K562 (cell line): ENCODE data around the gene IPCEF1. TPM values are rescaled to one million over a fixed set of nuclear protein-coding genes. Genes with fewer than 3 reads are reported as not detected.

Source experiments
- ATAC-seq: fragments of 200-7000 bp; cut with Tn5 transposase; 3 replicates; pipeline ENCODE4 v1.9.1; 2020; ENCODE audit warnings: moderate library complexity
- BruUV-seq: library from RNA; stranded (reverse); fragments of 400-500 nt; replicated peaks from 2 replicates; lab custom pipeline; 2021; lab: Mats Ljungman, UMichigan
- CTCF ChIA-PET: fragments of 300-600 bp; formaldehyde crosslinking; extraction: SDS; loops from one replicate; lab custom pipeline; 2021; ENCODE audit warnings: low intra/inter-chr PET ratio; lab: Yijun Ruan, JAX
- POLR2A ChIA-PET: fragments of 300-600, 350-650 bp; sonication (Branson Sonifier 250); formaldehyde crosslinking; extraction: SDS; loops from one replicate; lab custom pipeline; 2021; ENCODE audit warnings: antibody characterized with exemption, inconsistent platforms; lab: Yijun Ruan, JAX
- DNase-seq, 4 experiments: peaks; one replicate each; pipeline versions ENCODE4 v3.0.0 to v3.0.0-alpha.2; 2011 to 2018; ENCODE audit warnings: low spot score in 3 of 4, mixed read lengths in 3 of 4; ENCODE audit errors: extremely low read depth in 1 of 4
- FAIRE-seq: peaks from 2 replicates; lab custom pipeline; 2011; peaks lifted over from hg19 to GRCh38; lab: Jason Lieb, UNC
- H2AFZ ChIP-seq: 2 replicates; pipeline ENCODE4 v1.6.0; 2011; ENCODE audit warnings: low read depth, low read length, control low read depth, inconsistent platforms
- H3K27ac ChIP-seq: fragments of 200-600 bp; 3 replicates; pipeline ENCODE4 v1.8.0; 2011; ENCODE audit warnings: low read depth, mild to moderate bottlenecking, control low read depth, inconsistent platforms, low read length, moderate library complexity, mixed read lengths; ENCODE audit errors: extremely low read depth
- H3K27me3 ChIP-seq, 2 experiments: fragments of 300-600 bp in 1 of 2; 2 replicates in 1 of 2; 3 replicates in 1 of 2; pipeline versions ENCODE4 v1.6.0 to v1.8.0; 2011; ENCODE audit warnings: inconsistent platforms in 2 of 2, low read length in 2 of 2, mild to moderate bottlenecking in 1 of 2, mixed read lengths in 1 of 2, moderate library complexity in 1 of 2; ENCODE audit not compliant: control insufficient read depth in 2 of 2, insufficient read depth in 2 of 2
- H3K36me3 ChIP-seq: fragments of 300-600 bp; 3 replicates; pipeline ENCODE4 v1.8.0; 2011; ENCODE audit warnings: mild to moderate bottlenecking, low read length, inconsistent platforms; ENCODE audit not compliant: control insufficient read depth, insufficient read depth
- H3K4me1 ChIP-seq, 2 experiments: fragments of 200-600 bp in 1 of 2; replicated peaks in 1 of 2; 2 replicates in 1 of 2; 3 replicates in 1 of 2; pipeline versions ENCODE4 v1.5.1 to v1.8.0; 2011; ENCODE audit warnings: inconsistent platforms in 2 of 2, low read length in 2 of 2, mild to moderate bottlenecking in 1 of 2, mixed read lengths in 1 of 2, moderate library complexity in 1 of 2; ENCODE audit not compliant: control insufficient read depth in 2 of 2, insufficient read depth in 2 of 2
- H3K4me2 ChIP-seq: 2 replicates; pipeline ENCODE4 v1.6.1; 2011; ENCODE audit warnings: low read length, control low read depth, inconsistent platforms, mixed read lengths; ENCODE audit not compliant: insufficient read depth
- H3K4me3 ChIP-seq: fragments of 200-600 bp; sonication (generic), shearing (Covaris generic); 2 replicates; pipeline ENCODE4 v1.5.1; 2016; ENCODE audit warnings: control low read depth, inconsistent platforms
- H3K79me2 ChIP-seq: fragments of 200-600 bp; 3 replicates; pipeline ENCODE4 v1.8.0; 2011; ENCODE audit warnings: low read length, inconsistent platforms; ENCODE audit not compliant: control insufficient read depth, insufficient read depth
- H3K9ac ChIP-seq, 2 experiments: 2 replicates each; pipeline versions ENCODE4 v1.6.0 to v1.6.1; 2011; ENCODE audit warnings: low read depth in 2 of 2, low read length in 2 of 2, control low read depth in 1 of 2, inconsistent platforms in 1 of 2, mild to moderate bottlenecking in 1 of 2, mixed read lengths in 1 of 2; ENCODE audit not compliant: insufficient read depth in 1 of 2
- H3K9me1 ChIP-seq: one replicate; pipeline ENCODE4 v1.6.0; 2011; ENCODE audit warnings: inconsistent platforms, mild to moderate bottlenecking, low read length, moderate library complexity; ENCODE audit not compliant: control insufficient read depth, insufficient read depth
- H3K9me3 ChIP-seq: replicated peaks from 2 replicates; pipeline ENCODE4 v1.5.1; 2011; ENCODE audit warnings: low read depth, low read length, inconsistent platforms; ENCODE audit not compliant: control insufficient read depth, insufficient read depth
- H4K20me1 ChIP-seq: replicated peaks from 2 replicates; pipeline ENCODE4 v1.6.1; 2011; ENCODE audit warnings: low read length, inconsistent platforms, mixed read lengths; ENCODE audit not compliant: control insufficient read depth, insufficient read depth
- CREB1 ChIP-seq, 2 experiments: sonication (generic) in 1 of 2; formaldehyde crosslinking in 1 of 2; IDR thresholded peaks; 2 replicates each; pipeline versions ENCODE4 v1.6.1 to v1.8.0; 2012 to 2022; ENCODE audit warnings: inconsistent platforms in 1 of 2, mild to moderate bottlenecking in 1 of 2, missing genetic modification reagents in 1 of 2, moderate library complexity in 1 of 2
- HBP1 ChIP-seq: fragments of 450-650 bp; formaldehyde crosslinking; IDR thresholded peaks from 2 replicates; pipeline ENCODE4 v1.4.0; 2022; ENCODE audit warnings: missing genetic modification characterization
- OTX1 ChIP-seq: fragments of 450-650 bp; formaldehyde crosslinking; IDR thresholded peaks from 2 replicates; pipeline ENCODE4 v1.4.0; 2022; ENCODE audit warnings: mild to moderate bottlenecking
- PHB ChIP-seq: fragments of 250-450 bp; sonication (Bioruptor Pico); IDR thresholded peaks from 2 replicates; pipeline ENCODE4 v1.5.0; 2021
- POLR2H ChIP-seq: IDR thresholded peaks from 2 replicates; pipeline ENCODE4 v1.6.1; 2016; ENCODE audit warnings: missing genetic modification characterization, low read depth, mild to moderate bottlenecking, control low read depth, missing compliant biosample characterization, moderate library complexity
- SIN3B ChIP-seq: fragments of 450-650 bp; IDR thresholded peaks from 2 replicates; pipeline ENCODE4 v1.6.1; 2017; ENCODE audit warnings: low read depth, mild to moderate bottlenecking, moderate library complexity
- SMAD1 ChIP-seq: fragments of 150-350 bp; IDR thresholded peaks from 2 replicates; pipeline ENCODE4 v1.6.1; 2014; ENCODE audit warnings: low read length, low read depth; ENCODE audit not compliant: partially characterized antibody
- SMARCB1 ChIP-seq: IDR thresholded peaks from 2 replicates; pipeline ENCODE4 v1.6.1; 2011; ENCODE audit warnings: improper control_type of control experiment, low read depth; ENCODE audit not compliant: insufficient read length
- TEAD1 ChIP-seq, 2 experiments: fragments of 450-650 bp in 1 of 2; sonication (generic) in 1 of 2; formaldehyde crosslinking; IDR thresholded peaks; 2 replicates each; pipeline versions ENCODE4 v1.4.0 to v1.8.0; 2020 to 2022; ENCODE audit warnings: mild to moderate bottlenecking in 2 of 2, missing genetic modification reagents in 1 of 2
- ZNF584 ChIP-seq: fragments of 200-800 bp; sonication (Bioruptor generic); IDR thresholded peaks from 2 replicates; pipeline ENCODE4 v1.6.1; 2016; ENCODE audit warnings: low read depth, mild to moderate bottlenecking, missing genetic modification characterization, missing compliant biosample characterization
- WGBS: fragments of 100-300 bp; shearing (Covaris generic); methylation state at CpG from one replicate; pipeline ENCODE4 v1.1.6; 2016; ENCODE audit warnings: low coverage, mixed read lengths; ENCODE audit not compliant: insufficient coverage; ENCODE audit errors: missing lambda C conversion rate; 5-methylcytosine and 5-hydroxymethylcytosine counted together
- in situ Hi-C: fragments of 300-500 bp; cut with MboI; formaldehyde crosslinking; loops from 4 replicates; pipeline ENCODE4 v1.15.0; 2018; ENCODE audit warnings: inconsistent platforms, mixed read lengths
- intact Hi-C: fragments of 100-400 bp; cut with micrococcal nuclease; formaldehyde crosslinking; loops from 2 replicates; pipeline ENCODE4 v1.14.2; 2022
- polyA plus RNA-seq, 8 experiments: library from polyadenylated mRNA; depleted of rRNA in 4 of 8; stranded (reverse) in 5 of 8; unstranded in 3 of 8; fragments of >200 nt; fragmentation: Nextera tagmentation in 2 of 8; fragmentation: Illumina TruSeq in 1 of 8; extraction: Ambion mirVana in 2 of 8; extraction: Trizol in 1 of 8; gene quantifications; 2 replicates each; pipeline versions ENCODE4 v1.2.1 to v1.2.3, GENCODE V29; 2011 to 2014; ENCODE audit warnings: inconsistent platforms in 1 of 8, missing spikeins in 1 of 8
- total RNA-seq, 7 experiments: library from RNA; depleted of rRNA in 6 of 7; stranded (reverse); fragments of >200 nt in 6 of 7; fragmentation: Illumina TruSeq in 2 of 7; extraction: Trizol in 2 of 7; gene quantifications; 2 replicates each; pipeline versions ENCODE4 v1.2.1 to v1.2.3, GENCODE V29; 2011 to 2021; ENCODE audit warnings: low replicate concordance in 1 of 7

IPCEF1 gene
- total and polyA plus RNA-seq, 9 of the 15 experiments (the other 6 are each of a cell fraction or from before 2014, with no cell fraction given): 0.14 to 0.18 TPM; not detected in 7

DNA sequence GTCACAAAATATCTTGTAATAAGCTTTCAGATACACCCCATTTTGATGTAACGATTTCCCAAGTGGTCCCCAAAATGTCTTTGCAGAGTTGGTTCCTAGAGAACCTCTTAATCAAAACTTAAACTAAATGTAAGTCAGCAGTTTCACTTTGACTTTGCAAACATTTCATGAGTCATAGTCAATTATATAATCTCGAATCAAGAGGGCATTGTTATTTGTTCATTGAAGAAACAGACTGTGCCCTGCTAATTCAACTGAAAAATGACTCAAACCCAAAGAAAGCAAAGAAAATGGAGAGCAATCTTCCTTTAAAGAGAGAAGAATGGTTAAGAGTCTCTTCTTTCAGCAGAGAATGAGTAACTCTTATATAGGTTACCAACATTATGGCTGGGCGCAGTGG is 58.3 kb downstream of the IPCEF1 start:
- in situ Hi-C loops (no loop called here), intact Hi-C loops (no loop called here)
- CTCF ChIA-PET: no interaction called here
- Histone ChIP-seq H3K27me3 (peaks cover 8 to 20% of the 10 kb centered on the region in 2 experiments; a peak in 3 of 5 replicates), H3K79me2 (no peaks in the 10 kb centered on the region), H3K4me3 (no peak overlapping the region), H3K27ac (no peak overlapping the region), H3K9me3 (no peaks in the 10 kb centered on the region), H3K4me1 (no peaks in the 10 kb centered on the region; a peak in 1 of 5 replicates), H2AFZ (no peak overlapping the region), H3K9me1 (no peaks in the 10 kb centered on the region), H3K36me3 (no peaks in the 10 kb centered on the region), H4K20me1 (no peaks in the 10 kb centered on the region), H3K9ac (no peak overlapping the region), H3K4me2 (no peak overlapping the region)
- no peak for FAIRE-seq
- ATAC-seq: no peak
- TF ChIP-seq CREB1 (IDR thresholded peaks at IDR 0.05) (no peak), CREB1 (CRISPR knock-in tag; IDR thresholded peaks at IDR 0.05) (no peak), TEAD1 (CRISPR knock-in tag; IDR thresholded peaks at IDR 0.05) (no peak), PHB (no peak), SMAD1 (no peak)
- no TSS peak for BruUV-seq
- POLR2A ChIA-PET: interaction anchor here (0.6 to 1.1 kb wide), 2 partner anchors 23 to 148 kb away, joined by 3 to 4 read pairs; no protein-coding TSS in a partner anchor
- 0% methylated on average over 3 of the region's 3 CpGs for WGBS
- no peak for DNase-seq

- no peaks in the 10 kb centered on the region for H3K9me1 ChIP-seq
- ChIA-PET CTCF (no interaction called here), POLR2A (interaction anchor here (1.1 kb wide), 1 partner anchor 24 kb away, joined by 3 read pairs; no protein-coding TSS in a partner anchor)
- no peaks in the 10 kb centered on the region for H3K9me3 ChIP-seq
- no peak overlapping the region for H3K4me3 ChIP-seq
- intact Hi-C loops (no loop called here), in situ Hi-C loops (no loop called here)
- H2AFZ ChIP-seq: no peak overlapping the region
- DNase-seq (no peak), FAIRE-seq (no peak), ATAC-seq (no peak)
- BruUV-seq: no TSS peak
- H3K9ac ChIP-seq: no peak overlapping the region
- H3K27ac ChIP-seq: no peak overlapping the region
- no peaks in the 10 kb centered on the region for H3K79me2 ChIP-seq
- peaks cover 8 to 20% of the 10 kb centered on the region in 2 experiments; a peak in 3 of 5 replicates for H3K27me3 ChIP-seq
- H3K4me1 ChIP-seq: no peaks in the 10 kb centered on the region; a peak in 1 of 5 replicates
- 0% methylated on average over 3 of the region's 3 CpGs for WGBS
- H3K36me3 ChIP-seq: no peaks in the 10 kb centered on the region
- H4K20me1 ChIP-seq: no peaks in the 10 kb centered on the region
- H3K4me2 ChIP-seq: no peak overlapping the region
- no peak for TF ChIP-seq HBP1 (CRISPR knock-in tag)
- TF ChIP-seq OTX1 (CRISPR knock-in tag): no peak
- no peak for TF ChIP-seq ZNF584 (CRISPR knock-in tag)
- TF ChIP-seq SIN3B: no peak
- TF ChIP-seq POLR2H (tag): no peak
- no peak for TF ChIP-seq SMARCB1
Observed at GRCh38 chr6:154297721-154298120, 58.9 kb downstream of the IPCEF1 start.
